Keratinocyte (primary cell): ENCODE results near the gene PAQR7. TPM values are rescaled to one million over a fixed set of nuclear protein-coding genes. Genes with fewer than 3 reads are reported as not detected.

ENCODE experiments used
- DNase-seq: peaks from one replicate; pipeline ENCODE4 v3.0.0-alpha.2; 2011; ENCODE audit warnings: low read depth, missing footprints, low spot score
- FAIRE-seq: peaks from 2 replicates; lab custom pipeline; 2011; peaks lifted over from hg19 to GRCh38; lab: Jason Lieb, UNC
- H2AFZ ChIP-seq: 2 replicates; pipeline ENCODE4 v1.6.0; 2012; ENCODE audit warnings: low read length, control low read depth, inconsistent platforms; ENCODE audit not compliant: control insufficient read depth
- H3K27ac ChIP-seq: 2 replicates; pipeline ENCODE4 v1.5.1; 2011; ENCODE audit warnings: low read length; ENCODE audit not compliant: control insufficient read depth, insufficient read depth
- H3K27me3 ChIP-seq: 3 replicates; pipeline ENCODE4 v1.6.0; 2011; ENCODE audit warnings: low read length; ENCODE audit not compliant: control insufficient read depth, insufficient read depth; ENCODE audit errors: extremely low read depth
- H3K36me3 ChIP-seq, 2 experiments: 2 replicates in 1 of 2; 3 replicates in 1 of 2; pipeline ENCODE4 v1.5.1; 2011; ENCODE audit warnings: low read length in 2 of 2, mild to moderate bottlenecking in 1 of 2; ENCODE audit not compliant: control insufficient read depth in 2 of 2, insufficient read depth in 2 of 2; ENCODE audit errors: extremely low read depth in 1 of 2
- H3K4me1 ChIP-seq: 3 replicates; pipeline ENCODE4 v1.5.1; 2011; ENCODE audit warnings: low read length; ENCODE audit not compliant: control insufficient read depth, insufficient read depth; ENCODE audit errors: extremely low read depth
- H3K4me2 ChIP-seq: 3 replicates; pipeline ENCODE4 v1.6.0; 2011; ENCODE audit warnings: low read depth, low read length; ENCODE audit not compliant: control insufficient read depth, insufficient read depth; ENCODE audit errors: extremely low read depth
- H3K4me3 ChIP-seq, 3 experiments: fragments of 200-600 bp in 1 of 3; sonication (generic) in 1 of 3; 2 replicates in 2 of 3; 3 replicates in 1 of 3; pipeline ENCODE4 v1.5.1; 2011 to 2016; ENCODE audit warnings: low read length in 3 of 3, mild to moderate bottlenecking in 3 of 3, control low read depth in 2 of 3, inconsistent platforms in 1 of 3, low read depth in 1 of 3, mixed read lengths in 1 of 3, mixed run types in 1 of 3, moderate library complexity in 1 of 3; ENCODE audit not compliant: control insufficient read depth in 2 of 3, insufficient read depth in 2 of 3; ENCODE audit errors: extremely low read depth in 1 of 3
- H3K79me2 ChIP-seq: 2 replicates; pipeline ENCODE4 v1.6.0; 2012; ENCODE audit warnings: low read length; ENCODE audit not compliant: control insufficient read depth, insufficient read depth
- H3K9ac ChIP-seq: 3 replicates; pipeline ENCODE4 v1.6.0; 2011; ENCODE audit warnings: low read length; ENCODE audit not compliant: control insufficient read depth, insufficient read depth; ENCODE audit errors: extremely low read depth
- H3K9me1 ChIP-seq: 3 replicates; pipeline ENCODE4 v1.6.0; 2011; ENCODE audit warnings: low read length; ENCODE audit not compliant: control insufficient read depth, insufficient read depth; ENCODE audit errors: extremely low read depth
- H3K9me3 ChIP-seq: 2 replicates; pipeline ENCODE4 v1.5.1; 2012; ENCODE audit warnings: low read depth, low read length; ENCODE audit not compliant: control insufficient read depth
- H4K20me1 ChIP-seq: 3 replicates; pipeline ENCODE4 v1.6.0; 2011; ENCODE audit warnings: low read length; ENCODE audit not compliant: control insufficient read depth, insufficient read depth; ENCODE audit errors: extremely low read depth
- CTCF ChIP-seq, 3 experiments: IDR thresholded peaks in 1 of 3; conservative IDR thresholded peaks in 1 of 3; optimal IDR thresholded peaks in 1 of 3; 2 replicates in 2 of 3; 3 replicates in 1 of 3; pipeline versions ENCODE3 to v1.5.1; 2011; ENCODE audit warnings: low read length in 3 of 3, mild to moderate bottlenecking in 3 of 3, moderate library complexity in 2 of 3, control low read depth in 1 of 3, inconsistent platforms in 1 of 3; ENCODE audit not compliant: insufficient read depth in 2 of 3; ENCODE audit errors: extremely low read depth in 1 of 3
- EZH2 ChIP-seq: IDR thresholded peaks from one replicate; pipeline ENCODE4 v1.6.1; 2012; ENCODE audit warnings: inconsistent platforms, mild to moderate bottlenecking, low read length, moderate library complexity
- dilution Hi-C: fragments of 300-500 bp; cut with MboI; formaldehyde crosslinking; loops from one replicate; pipeline ENCODE4 v1.7.0; 2020; ENCODE audit warnings: low sequenced_read_pairs; ENCODE audit not compliant: extremely low pct_ligation_motif_present
- polyA plus RNA-seq, 5 experiments: library from polyadenylated mRNA; depleted of rRNA in 3 of 5; stranded (reverse) in 3 of 5; stranded (forward) in 1 of 5; unstranded in 1 of 5; fragments of >200 nt; gene quantifications; 1 replicate in 1 of 5; 2 replicates in 3 of 5; 3 replicates in 1 of 5; pipeline versions ENCODE4 v1.2.1 to v1.2.3, GENCODE V29; 2011 to 2012; ENCODE audit warnings: missing spikeins in 2 of 5, low read depth in 1 of 5, low replicate concordance in 1 of 5

PAQR7 gene
- polyA plus RNA-seq, 1 donor (not counting 4 experiments of a cell fraction or from before 2014, with no cell fraction given) = 14.5 TPM

- Histone ChIP-seq H3K9ac (no peak overlapping the region), H3K4me1 (peaks cover 13% of the 10 kb centered on the region)
- dilution Hi-C loops = no loop called here
Observed at GRCh38 chr1:25861316-25862286, 13.9 kb downstream of the PAQR7 start.

GRCh38 chr1:25858906-25859789, 16.4 kb downstream of the PAQR7 start, which contains the start of gene AUNIP:
Gene AUNIP (minus strand): TSS chr1:25859457. CDS start chr1:25859357, 100 bp downstream.
- H3K27me3 ChIP-seq = no peaks in the 10 kb centered on the region
- peak within 1 kb of the TSS; percentile 86 for H3K27ac ChIP-seq
- H3K79me2 ChIP-seq = peaks cover 40% of the 10 kb centered on the region
- peak within 1 kb of the TSS; percentile 97 for H3K9ac ChIP-seq
- DNase-seq (no peak), FAIRE-seq (no peak)
- peaks cover 13% of the 10 kb centered on the region for H3K4me1 ChIP-seq
- no peaks in the 10 kb centered on the region for H3K9me3 ChIP-seq
- TF ChIP-seq EZH2 (no peak), CTCF (optimal IDR thresholded peaks at IDR 0.05 in 1 of 3, IDR thresholded peaks at IDR 0.05 in 1 of 3, conservative IDR thresholded peaks at IDR 0.05 in 1 of 3; ENCODE audit: extremely low read depth in 1 of 3, insufficient read depth in 2 of 3, low read length in 3 of 3) (no peak)
- peak within 1 kb of the TSS; percentile 97 for H3K4me2 ChIP-seq
- H3K4me3 ChIP-seq = peak within 1 kb of the TSS; percentile 68 to 95 (median 88)
- peak within 1 kb of the TSS; percentile 98 for H2AFZ ChIP-seq
- dilution Hi-C loops = no loop called here
- no peaks in the 10 kb centered on the region for H4K20me1 ChIP-seq
- peaks cover 9 to 14% of the 10 kb centered on the region in 2 experiments for H3K36me3 ChIP-seq
- no peaks in the 10 kb centered on the region for H3K9me1 ChIP-seq

More at GRCh38 chr1:25861316-25862286, 13.9 kb downstream of the PAQR7 start:
- peaks cover 20% of the 10 kb centered on the region for H3K79me2 ChIP-seq
- no peak for FAIRE-seq
- H4K20me1 ChIP-seq = no peaks in the 10 kb centered on the region
- no peaks in the 10 kb centered on the region for H3K9me1 ChIP-seq
- H3K9me3 ChIP-seq = no peaks in the 10 kb centered on the region
- no peak overlapping the region for H3K4me3 ChIP-seq
- H3K4me2 ChIP-seq = no peak overlapping the region
- H2AFZ ChIP-seq = no peak overlapping the region
- H3K27ac ChIP-seq = no peak overlapping the region
- no peak for DNase-seq
- no peaks in the 10 kb centered on the region for H3K27me3 ChIP-seq
- H3K36me3 ChIP-seq = peaks cover 12 to 16% of the 10 kb centered on the region in 2 experiments
- TF ChIP-seq EZH2 (no peak), CTCF (optimal IDR thresholded peaks at IDR 0.05 in 1 of 3, IDR thresholded peaks at IDR 0.05 in 1 of 3, conservative IDR thresholded peaks at IDR 0.05 in 1 of 3; ENCODE audit: extremely low read depth in 1 of 3, insufficient read depth in 2 of 3, low read length in 3 of 3) (no peak)
